ENCODE data around the gene TRAPPC14. TPM values are rescaled to one million over a fixed set of nuclear protein-coding genes. Genes with fewer than 3 reads are reported as not detected.

TRAPPC14 gene
- total and polyA plus RNA-seq, 9 of the 15 experiments (the other 6 are each of a cell fraction or from before 2014, with no cell fraction given): 0.42 to 45.9 (median 18.2) TPM

DNA sequence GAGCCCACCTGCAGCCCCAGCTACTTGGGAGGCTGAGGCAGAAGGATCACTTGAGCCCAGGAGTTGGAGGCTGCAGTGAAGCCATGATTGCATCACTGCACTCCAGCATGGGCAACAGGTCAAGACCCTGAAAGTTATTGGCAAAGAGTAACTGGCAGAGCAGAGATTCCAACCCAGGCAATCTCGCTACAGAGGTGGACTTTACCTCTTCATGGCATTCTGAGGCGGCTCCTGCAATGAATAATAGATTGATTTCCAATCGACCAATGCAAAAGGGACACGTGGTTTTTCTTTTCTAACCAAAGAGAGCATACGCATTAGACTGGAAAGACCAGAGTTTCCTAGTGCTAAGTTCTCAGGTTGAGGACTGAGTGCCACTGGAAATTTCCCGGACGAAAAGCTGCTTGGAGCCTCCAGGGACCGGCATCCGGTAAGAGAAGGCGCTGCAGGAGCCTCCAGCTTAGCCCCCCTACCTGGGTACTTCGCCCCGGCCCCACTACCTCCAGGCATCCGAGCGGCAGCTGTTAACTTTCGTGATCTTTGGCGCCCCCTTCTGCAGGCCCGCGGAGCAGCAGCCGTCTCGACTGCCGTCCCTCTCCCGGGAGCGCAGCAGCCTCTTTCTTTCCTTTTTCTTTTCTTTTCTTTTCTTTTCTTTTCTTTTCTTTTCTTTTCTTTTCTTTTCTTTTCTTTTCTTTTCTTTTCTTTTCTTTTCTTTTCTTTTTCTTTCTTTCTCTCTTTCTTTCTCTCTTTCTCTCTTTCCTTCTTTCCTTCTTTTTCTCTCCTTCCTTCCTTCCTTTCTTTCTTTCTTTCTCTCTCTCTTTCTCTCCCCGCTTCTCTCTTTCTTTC is 27.7 kb downstream of the TRAPPC14 start (continued):
- TF ChIP-seq, protein P1, sequence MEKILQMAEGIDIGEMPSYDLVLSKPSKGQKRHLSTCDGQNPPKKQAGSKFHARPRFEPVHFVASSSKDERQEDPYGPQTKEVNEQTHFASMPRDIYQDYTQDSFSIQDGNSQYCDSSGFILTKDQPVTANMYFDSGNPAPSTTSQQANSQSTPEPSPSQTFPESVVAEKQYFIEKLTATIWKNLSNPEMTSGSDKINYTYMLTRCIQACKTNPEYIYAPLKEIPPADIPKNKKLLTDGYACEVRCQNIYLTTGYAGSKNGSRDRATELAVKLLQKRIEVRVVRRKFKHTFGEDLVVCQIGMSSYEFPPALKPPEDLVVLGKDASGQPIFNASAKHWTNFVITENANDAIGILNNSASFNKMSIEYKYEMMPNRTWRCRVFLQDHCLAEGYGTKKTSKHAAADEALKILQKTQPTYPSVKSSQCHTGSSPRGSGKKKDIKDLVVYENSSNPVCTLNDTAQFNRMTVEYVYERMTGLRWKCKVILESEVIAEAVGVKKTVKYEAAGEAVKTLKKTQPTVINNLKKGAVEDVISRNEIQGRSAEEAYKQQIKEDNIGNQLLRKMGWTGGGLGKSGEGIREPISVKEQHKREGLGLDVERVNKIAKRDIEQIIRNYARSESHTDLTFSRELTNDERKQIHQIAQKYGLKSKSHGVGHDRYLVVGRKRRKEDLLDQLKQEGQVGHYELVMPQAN (IDR thresholded peaks at IDR 0.05; ENCODE audit: borderline replicate concordance): peak; percentile 62; the same call in 1 of the 2 replicates
- TF ChIP-seq PTTG1 (tag; IDR thresholded peaks at IDR 0.05; ENCODE audit: low read depth) (no peak), CBFA2T2 (conservative IDR thresholded peaks at IDR 0.05) (no peak), GABPB1 (CRISPR knock-in tag; IDR thresholded peaks at IDR 0.05) (peak; percentile 34; the same call in 1 of the 2 replicates), SMARCA5 (IDR thresholded peaks at IDR 0.05) (peak; percentile 81; the same call in 1 of the 2 replicates), ZNF384 (IDR thresholded peaks at IDR 0.05; ENCODE audit: low read depth, low read length) (no peak), BRD9 (IDR thresholded peaks at IDR 0.05; ENCODE audit: low read depth, partially characterized antibody) (peak; percentile 93), EGR1 (conservative IDR thresholded peaks at IDR 0.05) (no peak), CTBP1 (IDR thresholded peaks at IDR 0.05; ENCODE audit: borderline replicate concordance) (peak; percentile 66; the same call in 1 of the 2 replicates), SMARCE1 (IDR thresholded peaks at IDR 0.05) (peak; percentile 62; the same call in 1 of the 2 replicates), PCBP1 (IDR thresholded peaks at IDR 0.05; ENCODE audit: low read depth, low read length, poor library complexity, severe bottlenecking) (no peak), MYNN (IDR thresholded peaks at IDR 0.05) (0 out of 2 replicates have a peak, but pooled peaks have one; percentile 24), MYNN (CRISPR knock-in tag; IDR thresholded peaks at IDR 0.05) (no peak), NR4A1 (CRISPR knock-in tag; IDR thresholded peaks at IDR 0.05) (peak; percentile 67; the same call in 1 of the 2 replicates), NR4A1 (tag; IDR thresholded peaks at IDR 0.05) (no peak), ZNF583 (CRISPR knock-in tag; IDR thresholded peaks at IDR 0.05) (0 out of 2 replicates have a peak, but pooled peaks have one; percentile 27), SRF (CRISPR knock-in tag; IDR thresholded peaks at IDR 0.05) (no peak), CCAR2 (IDR thresholded peaks at IDR 0.05; ENCODE audit: low read depth, low read length) (no peak), STAT5A (IDR thresholded peaks at IDR 0.05; ENCODE audit: borderline replicate concordance, low read length) (no peak), PHB2 (IDR thresholded peaks at IDR 0.05; ENCODE audit: low read depth) (peak; percentile 84)
- TF ChIP-seq, protein P2, sequence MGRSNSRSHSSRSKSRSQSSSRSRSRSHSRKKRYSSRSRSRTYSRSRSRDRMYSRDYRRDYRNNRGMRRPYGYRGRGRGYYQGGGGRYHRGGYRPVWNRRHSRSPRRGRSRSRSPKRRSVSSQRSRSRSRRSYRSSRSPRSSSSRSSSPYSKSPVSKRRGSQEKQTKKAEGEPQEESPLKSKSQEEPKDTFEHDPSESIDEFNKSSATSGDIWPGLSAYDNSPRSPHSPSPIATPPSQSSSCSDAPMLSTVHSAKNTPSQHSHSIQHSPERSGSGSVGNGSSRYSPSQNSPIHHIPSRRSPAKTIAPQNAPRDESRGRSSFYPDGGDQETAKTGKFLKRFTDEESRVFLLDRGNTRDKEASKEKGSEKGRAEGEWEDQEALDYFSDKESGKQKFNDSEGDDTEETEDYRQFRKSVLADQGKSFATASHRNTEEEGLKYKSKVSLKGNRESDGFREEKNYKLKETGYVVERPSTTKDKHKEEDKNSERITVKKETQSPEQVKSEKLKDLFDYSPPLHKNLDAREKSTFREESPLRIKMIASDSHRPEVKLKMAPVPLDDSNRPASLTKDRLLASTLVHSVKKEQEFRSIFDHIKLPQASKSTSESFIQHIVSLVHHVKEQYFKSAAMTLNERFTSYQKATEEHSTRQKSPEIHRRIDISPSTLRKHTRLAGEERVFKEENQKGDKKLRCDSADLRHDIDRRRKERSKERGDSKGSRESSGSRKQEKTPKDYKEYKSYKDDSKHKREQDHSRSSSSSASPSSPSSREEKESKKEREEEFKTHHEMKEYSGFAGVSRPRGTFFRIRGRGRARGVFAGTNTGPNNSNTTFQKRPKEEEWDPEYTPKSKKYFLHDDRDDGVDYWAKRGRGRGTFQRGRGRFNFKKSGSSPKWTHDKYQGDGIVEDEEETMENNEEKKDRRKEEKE (IDR thresholded peaks at IDR 0.05; ENCODE audit: borderline replicate concordance in 1 of 2, control insufficient read depth in 1 of 2, low read depth in 2 of 2, low read length in 1 of 2): 0 out of 4 replicates have a peak, but pooled peaks of 1 of the 2 experiments have one; percentile 38
- TF ChIP-seq, protein P3, sequence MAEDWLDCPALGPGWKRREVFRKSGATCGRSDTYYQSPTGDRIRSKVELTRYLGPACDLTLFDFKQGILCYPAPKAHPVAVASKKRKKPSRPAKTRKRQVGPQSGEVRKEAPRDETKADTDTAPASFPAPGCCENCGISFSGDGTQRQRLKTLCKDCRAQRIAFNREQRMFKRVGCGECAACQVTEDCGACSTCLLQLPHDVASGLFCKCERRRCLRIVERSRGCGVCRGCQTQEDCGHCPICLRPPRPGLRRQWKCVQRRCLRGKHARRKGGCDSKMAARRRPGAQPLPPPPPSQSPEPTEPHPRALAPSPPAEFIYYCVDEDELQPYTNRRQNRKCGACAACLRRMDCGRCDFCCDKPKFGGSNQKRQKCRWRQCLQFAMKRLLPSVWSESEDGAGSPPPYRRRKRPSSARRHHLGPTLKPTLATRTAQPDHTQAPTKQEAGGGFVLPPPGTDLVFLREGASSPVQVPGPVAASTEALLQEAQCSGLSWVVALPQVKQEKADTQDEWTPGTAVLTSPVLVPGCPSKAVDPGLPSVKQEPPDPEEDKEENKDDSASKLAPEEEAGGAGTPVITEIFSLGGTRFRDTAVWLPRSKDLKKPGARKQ (CRISPR knock-in tag; IDR thresholded peaks at IDR 0.05): no peak
